HCT116 (cell line): ENCODE data around the gene TAF11L3. TPM values are rescaled to one million over a fixed set of nuclear protein-coding genes. Genes with fewer than 3 reads are reported as not detected.

Source experiments
- ATAC-seq: fragments of 200-7000 bp; cut with Tn5 transposase; 2 replicates; pipeline ENCODE4 v1.9.1; 2020; ENCODE audit warnings: mild to moderate bottlenecking, moderate library complexity
- BruUV-seq: library from RNA; stranded (reverse); fragments of 400-500 nt; replicated peaks from 2 replicates; lab custom pipeline; 2021; lab: Mats Ljungman, UMichigan
- CTCF ChIA-PET: fragments of 300-600 bp; sonication (Branson Sonifier 250); formaldehyde crosslinking; loops from one replicate; lab custom pipeline; 2021; ENCODE audit warnings: antibody characterized with exemption; lab: Charles Lee
- POLR2A ChIA-PET: fragments of 300-600, 350-600 bp; sonication (Branson Sonifier 250); formaldehyde crosslinking; loops from one replicate; lab custom pipeline; 2021; ENCODE audit warnings: antibody characterized with exemption; lab: Charles Lee
- RAD21 ChIA-PET, 2 experiments: fragments of 300-600 bp; sonication (Branson Sonifier 250); formaldehyde crosslinking; loops; one replicate each; lab custom pipeline; 2023; ENCODE audit warnings: low total read pairs in 2 of 2; ENCODE audit not compliant: uncharacterized antibody in 2 of 2, unreplicated experiment in 2 of 2, low non-redundant PET in 1 of 2; lab: Charles Lee
- DNase-seq: peaks from one replicate; pipeline ENCODE4 v3.0.0-alpha.2; 2010; ENCODE audit warnings: low read depth, low spot score
- H2AFZ ChIP-seq: fragments of 200-600 bp; shearing (Covaris generic), sonication (generic); 2 replicates; pipeline ENCODE4 v1.6.1; 2017; ENCODE audit warnings: low read depth, mixed run types, mixed read lengths, antibody characterized with exemption, low read length; ENCODE audit not compliant: poor library complexity, severe bottlenecking
- H3K27ac ChIP-seq: 2 replicates; pipeline ENCODE4 v1.5.1; 2012; ENCODE audit warnings: low read depth, low read length
- H3K27me3 ChIP-seq: fragments of 200-600 bp; sonication (generic); 2 replicates; pipeline ENCODE4 v1.6.1; 2016; ENCODE audit warnings: mixed run types, low read length, mixed read lengths; ENCODE audit not compliant: insufficient read depth
- H3K36me3 ChIP-seq, 2 experiments: fragments of 200-500 bp in 1 of 2; fragments of 200-600 bp in 1 of 2; sonication (Bioruptor generic) in 1 of 2; sonication (generic) in 1 of 2; 2 replicates each; pipeline versions ENCODE4 v1.5.1 to v1.6.1; 2014 to 2016; ENCODE audit warnings: low read length in 2 of 2, inconsistent platforms in 1 of 2, mixed read lengths in 1 of 2, mixed run types in 1 of 2; ENCODE audit not compliant: insufficient read depth in 2 of 2, control insufficient read depth in 1 of 2
- H3K4me1 ChIP-seq, 2 experiments: fragments of 200-600 bp in 1 of 2; sonication (generic) in 1 of 2; 2 replicates each; pipeline versions ENCODE4 v1.5.1 to v1.6.1; 2012 to 2017; ENCODE audit warnings: low read length in 2 of 2, inconsistent platforms in 1 of 2, mild to moderate bottlenecking in 1 of 2, mixed read lengths in 1 of 2, mixed run types in 1 of 2, moderate library complexity in 1 of 2; ENCODE audit not compliant: insufficient read depth in 2 of 2, control insufficient read depth in 1 of 2
- H3K4me2 ChIP-seq: fragments of 200-600 bp; sonication (generic); 2 replicates; pipeline ENCODE4 v1.6.1; 2017; ENCODE audit warnings: mixed run types, low read length, mixed read lengths
- H3K4me3 ChIP-seq, 2 experiments: fragments of 200-600 bp in 1 of 2; sonication (generic) in 1 of 2; replicated peaks in 1 of 2; 2 replicates each; pipeline ENCODE4 v1.5.1; 2011 to 2016; ENCODE audit warnings: low read length in 2 of 2, control low read depth in 1 of 2, low read depth in 1 of 2, mild to moderate bottlenecking in 1 of 2, mixed read lengths in 1 of 2, mixed run types in 1 of 2
- H3K79me2 ChIP-seq: fragments of 200-600 bp; sonication (generic); 2 replicates; pipeline ENCODE4 v1.6.1; 2017; ENCODE audit warnings: mild to moderate bottlenecking, mixed run types, low read length, moderate library complexity, mixed read lengths; ENCODE audit not compliant: insufficient read depth
- H3K9ac ChIP-seq: fragments of 200-600 bp; sonication (generic); 2 replicates; pipeline ENCODE4 v1.6.1; 2016; ENCODE audit warnings: low read length, mixed read lengths
- H3K9me2 ChIP-seq: fragments of 200-600 bp; sonication (generic), shearing (Covaris generic); 2 replicates; pipeline ENCODE4 v1.6.1; 2017; ENCODE audit warnings: mixed run types, mild to moderate bottlenecking, moderate library complexity; ENCODE audit not compliant: insufficient read depth
- H3K9me3 ChIP-seq, 2 experiments: fragments of 200-500 bp in 1 of 2; fragments of 200-600 bp in 1 of 2; sonication (Bioruptor generic) in 1 of 2; sonication (generic) in 1 of 2; 2 replicates each; pipeline ENCODE4 v1.6.1; 2014 to 2017; ENCODE audit warnings: low read length in 2 of 2, mixed read lengths in 2 of 2, inconsistent platforms in 1 of 2, low read depth in 1 of 2, mild to moderate bottlenecking in 1 of 2, mixed run types in 1 of 2, moderate library complexity in 1 of 2; ENCODE audit not compliant: control insufficient read depth in 1 of 2, insufficient read depth in 1 of 2
- H4K20me1 ChIP-seq: fragments of 200-600 bp; sonication (generic), shearing (Covaris generic); 2 replicates; pipeline ENCODE4 v1.6.1; 2017; ENCODE audit warnings: mixed run types, mild to moderate bottlenecking, moderate library complexity; ENCODE audit not compliant: insufficient read depth
- CBX3 ChIP-seq: IDR thresholded peaks from 2 replicates; pipeline ENCODE4 v1.6.1; 2012; ENCODE audit warnings: low read depth
- CEBPB ChIP-seq: IDR thresholded peaks from 2 replicates; pipeline ENCODE4 v1.6.1; 2012; ENCODE audit warnings: low read depth
- EGR1 ChIP-seq: IDR thresholded peaks from 2 replicates; pipeline ENCODE4 v1.6.1; 2012; ENCODE audit warnings: low read depth
- FOSL1 ChIP-seq: IDR thresholded peaks from 2 replicates; pipeline ENCODE4 v1.6.1; 2012; ENCODE audit warnings: low read depth
- POLR2A ChIP-seq: IDR thresholded peaks from 2 replicates; pipeline ENCODE4 v1.7.0; 2011; ENCODE audit warnings: borderline replicate concordance; ENCODE audit not compliant: insufficient read depth, insufficient read length; ENCODE audit errors: extremely low read depth
- POLR2AphosphoS5 ChIP-seq: IDR thresholded peaks from 2 replicates; pipeline ENCODE4 v1.6.1; 2011; ENCODE audit warnings: mild to moderate bottlenecking, low read depth, low read length, moderate library complexity
- SP1 ChIP-seq: IDR thresholded peaks from 2 replicates; pipeline ENCODE4 v1.6.1; 2012; ENCODE audit warnings: low read depth
- TCF7L2 ChIP-seq: IDR thresholded peaks from 2 replicates; pipeline ENCODE4 v1.7.0; 2011; ENCODE audit warnings: borderline replicate concordance, inconsistent platforms; ENCODE audit not compliant: insufficient read depth, insufficient read length; ENCODE audit errors: extremely low read depth
- YY1 ChIP-seq: IDR thresholded peaks from 2 replicates; pipeline ENCODE4 v1.6.1; 2011; ENCODE audit warnings: low read length, low read depth, moderate library complexity, mild to moderate bottlenecking; ENCODE audit not compliant: insufficient replicate concordance; ENCODE audit errors: extremely low read depth
- ZNF274 ChIP-seq: fragments of 200-500 bp; sonication (Bioruptor generic); IDR thresholded peaks from 2 replicates; pipeline ENCODE4 v1.6.1; 2014; ENCODE audit warnings: mild to moderate bottlenecking, low read depth, low read length, inconsistent platforms
- intact Hi-C: fragments of 100-400 bp; cut with micrococcal nuclease; formaldehyde crosslinking; loops from 2 replicates; pipeline ENCODE4 v1.10.0; 2022
- total RNA-seq: library from RNA; stranded (reverse); gene quantifications from one replicate; pipeline ENCODE4 v1.2.1, GENCODE V29; 2021; ENCODE audit not compliant: unreplicated experiment

Gene TAF11L3
- total RNA-seq, 1 experiment from 2014 or later, result not detected

DNA sequence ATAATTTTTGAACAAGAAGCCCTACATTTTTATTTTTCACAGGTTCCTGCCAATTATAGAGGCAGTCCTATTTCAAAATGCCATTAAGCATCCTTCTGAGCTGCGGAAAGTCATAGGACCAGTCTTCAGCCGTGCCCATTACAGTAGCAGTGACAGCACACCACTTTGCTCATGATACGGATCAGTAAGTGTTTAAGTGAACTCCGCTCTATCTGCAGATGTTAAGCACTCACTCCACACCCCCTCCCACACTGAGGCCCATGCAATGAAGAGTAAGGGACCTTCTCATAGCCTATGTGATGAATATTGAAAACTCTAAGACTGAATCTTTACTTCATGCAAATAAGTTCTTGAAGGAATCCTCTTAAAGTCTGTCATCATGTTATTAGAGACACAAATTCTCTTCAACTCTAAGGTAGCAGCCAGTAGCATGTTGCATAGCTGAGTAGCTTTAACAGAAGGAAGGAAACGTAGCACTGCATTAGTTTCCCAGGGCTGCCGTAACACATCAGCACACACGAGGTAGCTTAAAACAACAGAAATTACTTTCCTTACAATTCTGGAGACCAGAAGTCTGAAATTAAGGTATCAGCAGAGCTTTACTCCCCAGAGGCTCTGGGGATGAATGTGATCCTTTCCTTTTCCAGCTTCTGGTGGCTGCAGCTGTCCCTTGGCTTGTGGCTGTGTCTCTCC lies 40.4 kb upstream of the TAF11L3 start (continued):
- TF ChIP-seq CBX3 (no peak), FOSL1 (no peak), YY1 (no peak)

DNA sequence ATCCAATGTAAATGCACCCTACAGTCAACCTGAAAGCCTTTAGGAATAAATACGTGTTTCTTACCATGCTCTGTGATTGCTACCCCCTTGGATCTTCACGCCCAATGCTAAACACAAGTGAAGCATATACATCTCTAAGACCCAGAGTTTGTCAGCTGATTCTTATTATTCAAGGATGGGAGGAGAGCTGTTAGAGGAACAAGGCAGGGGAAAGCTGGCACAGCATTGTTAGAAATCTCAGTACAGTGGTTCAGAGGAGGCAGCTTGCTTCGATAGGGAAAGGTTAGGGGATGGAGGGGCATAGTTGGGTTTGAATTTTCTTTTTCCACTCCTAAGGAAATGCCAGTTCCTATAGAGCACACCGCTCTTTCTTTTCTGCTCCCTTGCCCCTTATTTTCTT lies 36.8 kb upstream of the TAF11L3 start:
- CTCF ChIA-PET, result no interaction called here
- Histone ChIP-seq H3K9ac (no peak overlapping the region), H3K36me3 (no peaks in the 10 kb centered on the region), H2AFZ (no peak overlapping the region)
- no TSS peak for BruUV-seq
- intact Hi-C loops, result no loop called here
- TF ChIP-seq POLR2AphosphoS5, result no peak
- TF ChIP-seq FOSL1, result no peak
- no peak for TF ChIP-seq ZNF274
- no peak for TF ChIP-seq TCF7L2
- no peak for TF ChIP-seq CEBPB
- no peak for TF ChIP-seq POLR2A
- TF ChIP-seq EGR1, result no peak
- TF ChIP-seq CBX3, result no peak
- no peak for TF ChIP-seq SP1
- TF ChIP-seq, all 23 proteins: peak for 0
- Histone ChIP-seq H3K4me2 (no peak overlapping the region), H3K4me3 (no peak overlapping the region), H4K20me1 (no peaks in the 10 kb centered on the region), H3K27ac (no peak overlapping the region), H3K9me3 (no peaks in the 10 kb centered on the region; a peak in 1 of 4 replicates), H3K79me2 (no peaks in the 10 kb centered on the region), H3K27me3 (no peaks in the 10 kb centered on the region), H3K9me2 (no peaks in the 10 kb centered on the region), H3K4me1 (no peaks in the 10 kb centered on the region)
- no peak for ATAC-seq
- ChIA-PET POLR2A (no interaction called here), RAD21 (no interaction called here)
- DNase-seq, result no peak
